Spleen (tissue), 11 donors: ENCODE measurements around the gene FAM193A. TPM values are rescaled to one million over a fixed set of nuclear protein-coding genes. Genes with fewer than 3 reads are reported as not detected.
A peak's percentile ranks its signal among the peaks of the same experiment; 100 is the strongest.

Source experiments
- DNase-seq: peaks from one replicate; pipeline ENCODE4 v3.0.0-alpha.2; 2020
- H3K27ac ChIP-seq, 8 donors: fragments of 200-600 bp; sonication (generic) in 7 of 8; 1 replicate in 4 of 8; 2 replicates in 4 of 8; pipeline versions ENCODE4 v1.5.0 to v1.8.0; 2016 to 2021; ENCODE audit warnings: inconsistent platforms in 4 of 8, mild to moderate bottlenecking in 4 of 8, moderate library complexity in 1 of 8
- H3K27me3 ChIP-seq, 7 donors: fragments of 200-600 bp; sonication (generic) in 6 of 7; replicated peaks in 1 of 7; 1 replicate in 4 of 7; 2 replicates in 3 of 7; pipeline versions ENCODE4 v1.5.0 to v1.8.0; 2016 to 2021; ENCODE audit warnings: inconsistent platforms in 3 of 7, mild to moderate bottlenecking in 1 of 7
- H3K36me3 ChIP-seq, 6 donors: fragments of 200-600 bp; sonication (generic) in 5 of 6; 1 replicate in 4 of 6; 2 replicates in 2 of 6; pipeline versions ENCODE4 v1.5.0 to v1.8.0; 2016 to 2021; ENCODE audit warnings: inconsistent platforms in 2 of 6
- H3K4me1 ChIP-seq, 6 donors: fragments of 200-600 bp; sonication (generic) in 5 of 6; 1 replicate in 3 of 6; 2 replicates in 3 of 6; pipeline versions ENCODE4 v1.5.0 to v1.8.0; 2016 to 2021; ENCODE audit warnings: inconsistent platforms in 3 of 6
- H3K4me3 ChIP-seq, 8 donors: fragments of 200-600 bp; sonication (generic) in 7 of 8; 1 replicate in 4 of 8; 2 replicates in 4 of 8; pipeline versions ENCODE4 v1.5.0 to v1.8.0; 2016 to 2021; ENCODE audit warnings: inconsistent platforms in 4 of 8, mild to moderate bottlenecking in 4 of 8, moderate library complexity in 2 of 8
- H3K9me3 ChIP-seq, 8 donors: fragments of 200-600 bp; sonication (generic) in 7 of 8; 1 replicate in 4 of 8; 2 replicates in 4 of 8; pipeline versions ENCODE4 v1.5.0 to v1.8.0; 2016 to 2021; ENCODE audit warnings: inconsistent platforms in 4 of 8
- CTCF ChIP-seq, 11 experiments: fragments of 200-600 bp in 7 of 11; fragments of 450-650 bp in 4 of 11; sonication (generic) in 4 of 11; IDR thresholded peaks in 8 of 11; conservative IDR thresholded peaks in 3 of 11; 1 replicate in 7 of 11; 2 replicates in 4 of 11; pipeline versions ENCODE4 v1.4.0 to v1.8.0; 2016 to 2021; ENCODE audit warnings: antibody characterized with exemption in 11 of 11, inconsistent platforms in 4 of 11, mild to moderate bottlenecking in 1 of 11
- POLR2A ChIP-seq, 3 donors: fragments of 450-650 bp; IDR thresholded peaks; one replicate each; pipeline ENCODE4 v1.5.1; 2017; ENCODE audit warnings: antibody characterized with exemption in 3 of 3, mild to moderate bottlenecking in 1 of 3
- POLR2AphosphoS5 ChIP-seq, 3 donors: sonication (generic); formaldehyde crosslinking; IDR thresholded peaks; one replicate each; pipeline ENCODE4 v1.5.1; 2017; ENCODE audit warnings: antibody characterized with exemption in 3 of 3
- WGBS, 5 donors: extraction: QIAGEN DNeasy Blood & Tissue Kit in 3 of 5; methylation state at CpG; one replicate each; pipeline versions ENCODE4 v1.1.5 to v1.1.7; 2013 to 2018; 5-methylcytosine and 5-hydroxymethylcytosine counted together
- intact Hi-C: fragments of 100-400 bp; cut with DNase I; formaldehyde crosslinking; loops from one replicate; pipeline ENCODE4 v1.15.0; 2023; ENCODE audit warnings: low total_unique reads
- polyA plus RNA-seq, 3 donors: library from polyadenylated mRNA; stranded (reverse); fragments of 200-250 nt; gene quantifications; one replicate each; pipeline ENCODE4 v1.2.1, GENCODE V29; 2013
- total RNA-seq, 7 donors: library from RNA; depleted of rRNA in 3 of 7; stranded (reverse); fragments of >200 nt in 3 of 7; fragmentation: NEBNext Ultra II Directional in 4 of 7; extraction: Animal tissue kit (Norgen Biotek cat#: 25700) in 4 of 7; gene quantifications; one replicate each; pipeline versions ENCODE4 v1.1.0 to v1.2.1, GENCODE V29; 2016 to 2021
- donor health status: healthy with polysubstance abuse.
- donor health status: DM: no; HTN: no; CAD: no; lungs with moderate emphysema.
- donor health status: DM: no; HTN: no; CAD: no.
- donor health status: Bipolar disorder and iron deficiency.
- donor health status: healthy.
- donor health status: DM: no; HTN: no; CAD: no.
- donor health status: DM: yes; HTN: yes; CAD: no.

Gene FAM193A
- total and polyA plus RNA-seq, 10 donors, result 6.2 to 37.7 (median 31.6) TPM

DNA sequence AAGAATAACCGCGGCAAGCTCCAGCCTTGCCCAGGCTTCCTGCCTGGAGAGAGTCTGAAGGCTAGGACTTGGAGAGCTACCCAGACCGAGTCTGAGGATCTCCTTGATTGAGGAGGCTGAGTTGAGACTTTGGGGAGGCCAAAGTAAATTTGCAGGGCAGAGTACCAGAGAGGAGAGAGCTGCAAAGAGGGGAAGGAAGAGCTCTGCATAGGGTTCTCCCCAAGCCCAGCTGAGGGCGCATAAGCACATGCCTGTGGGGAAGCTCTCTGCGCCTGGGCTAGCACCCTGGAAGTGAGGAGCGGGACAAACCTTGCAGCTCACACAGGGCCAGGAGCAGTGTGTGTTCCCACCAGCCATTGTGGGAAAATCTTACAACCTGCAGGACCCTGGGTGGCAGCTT lies 56.1 kb downstream of the FAM193A start:
- TF ChIP-seq POLR2A (IDR thresholded peaks at IDR 0.05), result no peak
- no peak for TF ChIP-seq POLR2AphosphoS5 (IDR thresholded peaks at IDR 0.05)
- no peak for TF ChIP-seq CTCF (IDR thresholded peaks at IDR 0.05 in 8 of 11, conservative IDR thresholded peaks at IDR 0.05 in 3 of 11)
- intact Hi-C loops, result no loop called here

DNA sequence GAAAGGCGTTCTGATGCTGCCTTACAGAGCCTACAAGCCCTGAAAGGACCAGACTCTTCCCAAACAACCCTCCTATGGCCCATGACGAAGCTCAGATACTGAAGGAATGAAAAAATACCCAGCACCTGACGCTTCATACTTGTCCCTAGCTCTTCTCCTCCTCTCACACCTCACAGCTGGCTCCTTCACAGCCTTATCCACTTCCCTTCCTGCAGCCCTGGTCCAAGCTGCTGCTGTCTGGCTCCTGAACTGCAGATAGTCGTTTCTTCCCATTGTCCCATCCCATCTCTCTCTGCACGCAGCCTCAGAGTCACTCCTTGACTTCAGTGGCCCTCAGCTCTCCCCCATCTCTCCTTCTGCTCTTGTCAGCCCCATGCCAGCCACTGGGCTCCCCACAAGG lies 56.6 kb downstream of the FAM193A start:
- 39 to 61% (median 54%) methylated on average over 5 of the region's 5 CpGs for WGBS, 5 donors
- DNase-seq, result no peak
- H3K27me3 ChIP-seq, result no peaks in the 10 kb centered on the region
- peaks cover 0 to 20% (median 4%) of the 10 kb centered on the region in 6 donors for H3K36me3 ChIP-seq
- H3K27ac ChIP-seq, result peak overlapping the region in 2 of 8 donors; percentile 11 to 31
- no peak overlapping the region for H3K4me3 ChIP-seq
- H3K9me3 ChIP-seq, result no peaks in the 10 kb centered on the region
- TF ChIP-seq POLR2AphosphoS5 (IDR thresholded peaks at IDR 0.05) (no peak), POLR2A (IDR thresholded peaks at IDR 0.05) (no peak), CTCF (IDR thresholded peaks at IDR 0.05 in 8 of 11, conservative IDR thresholded peaks at IDR 0.05 in 3 of 11) (no peak)
- intact Hi-C loops, result no loop called here
- H3K4me1 ChIP-seq, result peaks cover 33 to 97% (median 74%) of the 10 kb centered on the region in 6 donors

More for the DNA sequence above, 56.1 kb downstream of the FAM193A start:
- H3K4me1 ChIP-seq, result peaks cover 33 to 97% (median 74%) of the 10 kb centered on the region in 6 donors
- H3K36me3 ChIP-seq, result peaks cover 0 to 17% (median 4%) of the 10 kb centered on the region in 6 donors
- no peak overlapping the region for H3K4me3 ChIP-seq
- H3K27me3 ChIP-seq, result no peaks in the 10 kb centered on the region
- H3K9me3 ChIP-seq, result no peaks in the 10 kb centered on the region
- no peak for DNase-seq
- peak overlapping the region in 2 of 8 donors; percentile 11 to 31 for H3K27ac ChIP-seq
- WGBS, 5 donors, result 50 to 74% (median 56%) methylated on average over 6 of the region's 6 CpGs

DNA sequence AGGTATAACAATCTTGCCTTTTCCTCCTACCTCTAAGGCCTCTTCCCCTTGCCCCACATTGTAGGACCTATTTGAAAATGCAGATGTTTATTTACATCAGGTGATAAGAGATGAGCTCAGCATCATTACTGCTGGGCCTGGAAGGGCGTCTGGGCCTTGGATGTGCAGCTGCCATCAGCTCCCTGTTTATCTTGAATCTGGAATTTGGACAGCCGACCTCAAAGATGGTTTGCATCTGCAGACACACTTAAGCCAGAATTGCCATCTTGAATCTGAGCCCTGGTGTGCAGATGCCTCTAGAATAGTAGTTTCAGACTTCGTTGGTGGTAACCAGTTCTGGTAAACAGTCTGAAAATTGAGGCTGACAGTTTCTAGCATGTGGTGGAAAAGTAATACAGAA lies 59.0 kb downstream of the FAM193A start:
- Histone ChIP-seq H3K9me3 (no peaks in the 10 kb centered on the region), H3K36me3 (peaks cover 0 to 28% (median 4%) of the 10 kb centered on the region in 6 donors), H3K4me3 (no peak overlapping the region), H3K4me1 (peaks cover 49 to 99% (median 81%) of the 10 kb centered on the region in 6 donors), H3K27ac (no peak overlapping the region), H3K27me3 (no peaks in the 10 kb centered on the region)
- no peak for DNase-seq
- intact Hi-C loops, result no loop called here
- no peak for TF ChIP-seq POLR2A (IDR thresholded peaks at IDR 0.05)
- TF ChIP-seq CTCF (IDR thresholded peaks at IDR 0.05 in 8 of 11, conservative IDR thresholded peaks at IDR 0.05 in 3 of 11), result no peak
- no peak for TF ChIP-seq POLR2AphosphoS5 (IDR thresholded peaks at IDR 0.05)
- WGBS, 5 donors, result 56 to 80% (median 68%) methylated on average over 3 of the region's 3 CpGs

GRCh38 chr4:2595952-2596552 lies 59.6 kb downstream of the FAM193A start:
- peak in 1 of 3 donors; percentile 48 for TF ChIP-seq POLR2AphosphoS5 (IDR thresholded peaks at IDR 0.05)
- no peak for TF ChIP-seq CTCF (IDR thresholded peaks at IDR 0.05 in 8 of 11, conservative IDR thresholded peaks at IDR 0.05 in 3 of 11)
- Histone ChIP-seq H3K36me3 (peaks cover 0 to 35% (median 4%) of the 10 kb centered on the region in 6 donors), H3K27ac (peak overlapping the region in 2 of 8 donors; percentile 29 to 75), H3K4me1 (peaks cover 43 to 99% (median 78%) of the 10 kb centered on the region in 6 donors), H3K4me3 (no peak overlapping the region), H3K9me3 (no peaks in the 10 kb centered on the region), H3K27me3 (no peaks in the 10 kb centered on the region)
- no peak for DNase-seq
- intact Hi-C loops, result no loop called here
- 75 to 86% (median 83%) methylated on average over 11 of the region's 11 CpGs for WGBS, 5 donors
